PC-9 (cell line): ENCODE results near the gene KATNAL1.

ENCODE experiments used
- CTCF ChIP-seq: fragments of 200-600 bp; sonication (generic); conservative IDR thresholded peaks from 2 replicates; pipeline ENCODE4 v1.6.1; 2017; ENCODE audit warnings: mixed run types, antibody characterized with exemption, mild to moderate bottlenecking, moderate library complexity
- EZH2 ChIP-seq: fragments of 200-600 bp; sonication (generic); IDR thresholded peaks from 2 replicates; pipeline ENCODE4 v1.8.0; 2017; ENCODE audit warnings: antibody characterized with exemption, low read depth

- TF ChIP-seq CTCF (no peak), EZH2 (no peak)
Observed at GRCh38 chr13:30274083-30274482, 33.3 kb downstream of the KATNAL1 start.
